Heart right ventricle (tissue), 16 donors: ENCODE measurements around the gene DOCK2. TPM values are rescaled to one million over a fixed set of nuclear protein-coding genes. Genes with fewer than 3 reads are reported as not detected.

Experiments
- ATAC-seq, 8 donors: fragments of 200-7000 bp; cut with Tn5 transposase; one replicate each; pipeline ENCODE4 v1.9.1; 2020; ENCODE audit warnings: mild to moderate bottlenecking in 8 of 8, moderate library complexity in 8 of 8, moderate number of reproducible peaks in 1 of 8
- DNase-seq, 2 donors: peaks; one replicate each; pipeline ENCODE4 v3.0.0-alpha.2; 2020
- H3K27ac ChIP-seq, 10 donors: fragments of 200-600 bp; sonication (generic) in 2 of 10; one replicate each; pipeline versions ENCODE4 v1.5.0 to v1.8.0; 2020 to 2022; ENCODE audit warnings: mild to moderate bottlenecking in 3 of 10
- H3K27me3 ChIP-seq, 7 donors: fragments of 200-600 bp; one replicate each; pipeline ENCODE4 v1.8.0; 2021 to 2022; ENCODE audit warnings: mild to moderate bottlenecking in 2 of 7
- H3K36me3 ChIP-seq, 9 donors: fragments of 200-600 bp; sonication (generic) in 1 of 9; one replicate each; pipeline versions ENCODE4 v1.5.0 to v1.8.0; 2020 to 2022; ENCODE audit warnings: mild to moderate bottlenecking in 2 of 9
- H3K4me1 ChIP-seq, 9 donors: fragments of 200-600 bp; sonication (generic) in 1 of 9; one replicate each; pipeline versions ENCODE4 v1.5.0 to v1.8.0; 2020 to 2022; ENCODE audit warnings: mild to moderate bottlenecking in 4 of 9
- H3K4me3 ChIP-seq, 10 donors: fragments of 200-600 bp; sonication (generic) in 2 of 10; one replicate each; pipeline versions ENCODE4 v1.5.0 to v1.8.0; 2020 to 2022; ENCODE audit warnings: mild to moderate bottlenecking in 7 of 10, moderate library complexity in 2 of 10
- H3K9me3 ChIP-seq, 11 donors: fragments of 200-600 bp in 10 of 11; sonication (generic) in 2 of 11; one replicate each; pipeline versions ENCODE4 v1.5.0 to v1.8.0; 2013 to 2022; ENCODE audit warnings: mild to moderate bottlenecking in 2 of 11, control low read depth in 1 of 11, moderate library complexity in 1 of 11
- WGBS, 2 donors: extraction: QIAGEN DNeasy Blood & Tissue Kit; methylation state at CpG; one replicate each; pipeline ENCODE4 v1.1.7; 2013; ENCODE audit warnings: inconsistent platforms in 1 of 2; 5-methylcytosine and 5-hydroxymethylcytosine counted together
- intact Hi-C, 10 donors: fragments of 100-400 bp; cut with DNase I; formaldehyde crosslinking; loops; one replicate each; pipeline versions ENCODE4 v1.11.1 to v1.14.2; 2022
- polyA plus RNA-seq, 2 donors: library from polyadenylated mRNA; stranded (reverse); fragments of 200-250 nt; gene quantifications; one replicate each; pipeline ENCODE4 v1.2.3, GENCODE V29; 2013
- total RNA-seq, 10 donors: library from RNA; stranded (reverse); fragmentation: NEBNext Ultra II Directional in 3 of 10; extraction: Animal tissue kit (Norgen Biotek cat#: 25700) in 3 of 10; gene quantifications; one replicate each; pipeline versions ENCODE4 v1.2.1 to v1.2.4, GENCODE V29; 2021 to 2023
- TF ChIP-seq, protein P1 (sequence below), 9 donors: fragments of 200-600 bp; sonication (generic) in 2 of 9; IDR thresholded peaks; one replicate each; pipeline versions ENCODE4 v1.5.0 to v1.8.0; 2021 to 2022; ENCODE audit warnings: antibody characterized with exemption in 9 of 9, mild to moderate bottlenecking in 5 of 9, moderate library complexity in 1 of 9
- donor health status: Arrhythmogenic right ventricular cardiomyopathy.
- donor health status: ischemic (EF 13 %, LVEDD 7.1; RV severe dilation, severe dysfunction).
- donor health status: healthy with polysubstance abuse.
- donor health status: DM: no; HTN: yes; CAD: no.
- donor health status: DM: no; HTN: no; CAD: no.
- donor health status: ischemic (EF 25% LVEDD 6.9; RV normal size, moderate dysfunction).
- donor health status: ischemic (EF 25% LVEDD 5.7; RV mildly dilated, moderate dysfunction).
- donor health status: healthy.
- donor health status: DM: yes; HTN: yes; CAD: no.
- donor health status: Ischemic cardiomyopathy.
- donor health status: ischemic (EF 35%, LVEDD 5.7; RV mildly dilated, moderate dysfunction).
- donor health status: nonischemic (EF 11% LVEDD 7.7; RV severe dilation, severe dysfunction).
- donor health status: DM: yes; HTN: yes; CAD: no.
- donor health status: PGD.
- donor health status: ischemic (EF 29% LVEDD 5.4; RV normal size, mild dysfunction).
- donor health status: nonischemic (EF 23%, LVEDD 6.1; RV moderate dilation, normal function).

The DOCK2 gene
- total and polyA plus RNA-seq, 12 donors = 1.2 to 24.6 (median 4.2) TPM

- DNase-seq (peak; percentile 8 to 67), ATAC-seq (peak in 3 of 8 donors; percentile 60 to 61 (median 61))
- H3K27ac ChIP-seq = no peak overlapping the region
- no peak overlapping the region for H3K4me3 ChIP-seq
- peaks cover 0 to 3% (median 0%) of the 10 kb centered on the region in 9 donors for H3K4me1 ChIP-seq
- TF ChIP-seq, protein P1, sequence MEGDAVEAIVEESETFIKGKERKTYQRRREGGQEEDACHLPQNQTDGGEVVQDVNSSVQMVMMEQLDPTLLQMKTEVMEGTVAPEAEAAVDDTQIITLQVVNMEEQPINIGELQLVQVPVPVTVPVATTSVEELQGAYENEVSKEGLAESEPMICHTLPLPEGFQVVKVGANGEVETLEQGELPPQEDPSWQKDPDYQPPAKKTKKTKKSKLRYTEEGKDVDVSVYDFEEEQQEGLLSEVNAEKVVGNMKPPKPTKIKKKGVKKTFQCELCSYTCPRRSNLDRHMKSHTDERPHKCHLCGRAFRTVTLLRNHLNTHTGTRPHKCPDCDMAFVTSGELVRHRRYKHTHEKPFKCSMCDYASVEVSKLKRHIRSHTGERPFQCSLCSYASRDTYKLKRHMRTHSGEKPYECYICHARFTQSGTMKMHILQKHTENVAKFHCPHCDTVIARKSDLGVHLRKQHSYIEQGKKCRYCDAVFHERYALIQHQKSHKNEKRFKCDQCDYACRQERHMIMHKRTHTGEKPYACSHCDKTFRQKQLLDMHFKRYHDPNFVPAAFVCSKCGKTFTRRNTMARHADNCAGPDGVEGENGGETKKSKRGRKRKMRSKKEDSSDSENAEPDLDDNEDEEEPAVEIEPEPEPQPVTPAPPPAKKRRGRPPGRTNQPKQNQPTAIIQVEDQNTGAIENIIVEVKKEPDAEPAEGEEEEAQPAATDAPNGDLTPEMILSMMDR (IDR thresholded peaks at IDR 0.05) = no peak
- intact Hi-C loops = no loop called here
- 43 to 55% methylated on average over 7 of the region's 7 CpGs for WGBS, 2 donors
- no peaks in the 10 kb centered on the region for H3K9me3 ChIP-seq
- H3K27me3 ChIP-seq = peaks cover 0 to 4% (median 0%) of the 10 kb centered on the region in 7 donors
- no peaks in the 10 kb centered on the region for H3K36me3 ChIP-seq
These were observed 258.9 kb downstream of the DOCK2 start for GRCh38 chr5:169895926-169896325.

DNA sequence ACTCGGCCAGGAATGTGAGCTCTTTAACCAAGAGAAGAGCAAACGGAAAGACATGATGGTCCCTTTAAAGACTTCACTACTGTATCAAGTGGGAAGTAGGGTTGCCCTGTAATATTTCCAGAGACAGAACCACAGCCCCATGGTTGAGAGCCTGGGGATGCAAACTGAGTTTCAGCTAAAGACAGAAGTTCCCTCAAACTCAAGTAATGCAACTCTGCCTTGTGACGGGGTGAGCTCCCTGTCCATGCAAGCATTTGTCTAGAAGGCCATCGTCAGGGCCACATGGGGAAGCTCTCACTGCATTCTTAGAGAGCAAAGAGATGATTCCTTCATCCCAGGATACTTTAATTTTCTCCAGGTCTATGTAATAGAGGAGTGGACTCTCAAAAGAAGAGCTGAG, 260.4 kb downstream of the DOCK2 start:
- no peak overlapping the region for H3K27ac ChIP-seq
- no peak overlapping the region for H3K4me3 ChIP-seq
- peaks cover 0 to 3% (median 0%) of the 10 kb centered on the region in 9 donors for H3K4me1 ChIP-seq
- no peaks in the 10 kb centered on the region for H3K9me3 ChIP-seq
- peaks cover 0 to 4% (median 0%) of the 10 kb centered on the region in 7 donors for H3K27me3 ChIP-seq
- intact Hi-C loops = no loop called here
- no peak for ATAC-seq
- H3K36me3 ChIP-seq = no peaks in the 10 kb centered on the region
- TF ChIP-seq, protein P1 (IDR thresholded peaks at IDR 0.05) = no peak
- 86 to 92% methylated on average over 4 of the region's 4 CpGs for WGBS, 2 donors
- DNase-seq = no peak

DNA sequence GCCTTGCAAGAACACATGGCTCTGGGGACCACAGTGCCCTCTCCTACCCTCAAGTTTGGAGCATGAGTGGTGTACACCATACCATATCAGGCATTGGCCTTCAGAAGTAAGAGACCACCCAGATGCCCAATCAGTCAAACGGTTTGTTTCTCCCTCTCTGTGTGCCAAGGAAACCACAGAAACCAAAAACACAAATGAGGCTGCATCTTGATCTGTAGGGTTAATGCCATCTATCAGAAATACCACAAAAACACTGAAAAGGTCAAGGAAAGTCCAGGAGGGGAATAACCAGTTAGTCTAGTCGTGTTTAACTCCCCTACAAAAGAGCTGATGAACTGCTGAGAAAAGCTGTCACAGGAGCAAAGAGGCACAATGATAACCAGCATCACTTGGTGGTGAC, 264.8 kb downstream of the DOCK2 start:
- H3K36me3 ChIP-seq = no peaks in the 10 kb centered on the region
- no peak overlapping the region for H3K27ac ChIP-seq
- H3K4me1 ChIP-seq = no peaks in the 10 kb centered on the region
- no peaks in the 10 kb centered on the region for H3K9me3 ChIP-seq
- ATAC-seq (no peak), DNase-seq (no peak)
- TF ChIP-seq, protein P1 (IDR thresholded peaks at IDR 0.05) = no peak
- no peaks in the 10 kb centered on the region for H3K27me3 ChIP-seq
- H3K4me3 ChIP-seq = no peak overlapping the region
- 65 to 66% methylated on average over 2 of the region's 2 CpGs for WGBS, 2 donors
- intact Hi-C loops = no loop called here

DNA sequence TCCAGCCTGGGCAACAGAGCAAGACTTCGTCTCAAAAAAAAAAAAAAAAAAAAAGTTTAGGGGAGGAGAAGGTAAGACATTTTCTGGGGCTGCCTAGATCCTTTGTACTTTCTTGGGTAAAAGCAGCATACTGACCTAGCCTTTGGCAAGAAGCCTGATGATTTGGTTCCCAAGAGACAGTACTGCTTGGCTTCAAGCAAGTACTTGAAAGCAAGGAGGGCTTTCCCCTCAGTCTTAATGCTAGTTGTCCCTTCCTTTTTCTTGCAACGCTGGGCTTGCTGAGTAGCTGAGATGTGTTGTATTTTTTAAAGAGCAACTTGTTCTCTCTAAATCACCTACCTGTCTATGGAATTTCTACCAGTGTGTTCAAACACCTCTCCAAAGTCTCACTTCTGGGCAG, 267.0 kb downstream of the DOCK2 start:
- ATAC-seq = no peak
- TF ChIP-seq, protein P1 (IDR thresholded peaks at IDR 0.05) = no peak
- no peaks in the 10 kb centered on the region for H3K4me1 ChIP-seq
- H3K27ac ChIP-seq = no peak overlapping the region
- no peaks in the 10 kb centered on the region for H3K27me3 ChIP-seq
- H3K9me3 ChIP-seq = no peaks in the 10 kb centered on the region
- no peaks in the 10 kb centered on the region for H3K36me3 ChIP-seq
- 58 to 63% methylated on average over 2 of the region's 2 CpGs for WGBS, 2 donors
- no peak overlapping the region for H3K4me3 ChIP-seq
- DNase-seq = peak in 1 of 2 donors; percentile 8
- intact Hi-C loops = no loop called here
